PC-9 (cell line): ENCODE results near the gene HOXB9. TPM values are rescaled to one million over a fixed set of nuclear protein-coding genes. Genes with fewer than 3 reads are reported as not detected.

Experiments used
- BruUV-seq: library from RNA; stranded (reverse); fragments of 400-500 nt; replicated peaks from 2 replicates; lab custom pipeline; 2021; lab: Mats Ljungman, UMichigan
- CTCF ChIA-PET: fragments of 300-600 bp; sonication (Branson Sonifier 250); formaldehyde crosslinking; loops from one replicate; lab custom pipeline; 2022; ENCODE audit warnings: antibody characterized with exemption; lab: Charles Lee
- POLR2A ChIA-PET: fragments of 300-600 bp; sonication (Branson Sonifier 250); formaldehyde crosslinking; loops from one replicate; lab custom pipeline; 2022; ENCODE audit warnings: antibody characterized with exemption; ENCODE audit not compliant: unreplicated experiment; lab: Charles Lee
- DNase-seq, 2 experiments: peaks; one replicate each; pipeline versions ENCODE4 v3.0.0 to v3.0.0-alpha.2; 2015 to 2022; ENCODE audit warnings: mixed read lengths in 1 of 2
- H2AFZ ChIP-seq: fragments of 200-600 bp; sonication (generic); 2 replicates; pipeline ENCODE4 v1.8.1; 2017; ENCODE audit warnings: antibody characterized with exemption
- H3F3A ChIP-seq: fragments of 200-600 bp; sonication (generic); 2 replicates; pipeline ENCODE4 v1.8.1; 2017; ENCODE audit warnings: antibody characterized with exemption, mild to moderate bottlenecking, low read depth; ENCODE audit not compliant: insufficient read depth
- H3K27ac ChIP-seq: fragments of 200-600 bp; sonication (generic); 2 replicates; pipeline ENCODE4 v1.6.1; 2016; ENCODE audit warnings: mixed run types
- H3K27me3 ChIP-seq: fragments of 200-600 bp; sonication (generic); 2 replicates; pipeline ENCODE4 v1.6.1; 2016; ENCODE audit warnings: low read depth, mixed run types; ENCODE audit not compliant: insufficient read depth
- H3K36me3 ChIP-seq: fragments of 200-600 bp; sonication (generic); 2 replicates; pipeline ENCODE4 v1.6.1; 2016; ENCODE audit warnings: low read depth, mixed run types
- H3K4me1 ChIP-seq: fragments of 200-600 bp; sonication (generic); replicated peaks from 2 replicates; pipeline ENCODE4 v1.6.1; 2016; ENCODE audit warnings: mixed run types; ENCODE audit not compliant: insufficient read depth
- H3K4me2 ChIP-seq: fragments of 200-600 bp; sonication (generic); 2 replicates; pipeline ENCODE4 v1.6.1; 2017; ENCODE audit warnings: mixed run types
- H3K4me3 ChIP-seq: fragments of 200-600 bp; sonication (generic); 2 replicates; pipeline ENCODE4 v1.6.1; 2016; ENCODE audit warnings: mixed run types
- H3K79me2 ChIP-seq: fragments of 200-600 bp; sonication (generic); 2 replicates; pipeline ENCODE4 v1.6.1; 2017; ENCODE audit warnings: low read depth, mixed run types
- H3K9me2 ChIP-seq: fragments of 200-600 bp; sonication (generic); 2 replicates; pipeline ENCODE4 v1.8.1; 2017; ENCODE audit warnings: mild to moderate bottlenecking; ENCODE audit not compliant: insufficient read depth
- H3K9me3 ChIP-seq: fragments of 200-600 bp; sonication (generic); 2 replicates; pipeline ENCODE4 v1.8.1; 2016; ENCODE audit warnings: low read depth; ENCODE audit not compliant: insufficient read depth
- H4K20me1 ChIP-seq: fragments of 200-600 bp; sonication (generic); 2 replicates; pipeline ENCODE4 v1.8.1; 2017; ENCODE audit not compliant: insufficient read depth
- CTCF ChIP-seq: fragments of 200-600 bp; sonication (generic); conservative IDR thresholded peaks from 2 replicates; pipeline ENCODE4 v1.6.1; 2017; ENCODE audit warnings: mixed run types, antibody characterized with exemption, mild to moderate bottlenecking, moderate library complexity
- EZH2 ChIP-seq: fragments of 200-600 bp; sonication (generic); IDR thresholded peaks from 2 replicates; pipeline ENCODE4 v1.8.0; 2017; ENCODE audit warnings: antibody characterized with exemption, low read depth
- intact Hi-C: fragments of 100-400 bp; cut with micrococcal nuclease; formaldehyde crosslinking; loops from one replicate; pipeline ENCODE4 v1.10.0; 2022; ENCODE audit not compliant: unreplicated experiment
- total RNA-seq: library from RNA; stranded (reverse); gene quantifications from 2 replicates; pipeline ENCODE4 v1.2.3, GENCODE V29; 2021

Gene HOXB9
- total RNA-seq, 1 experiment from 2014 or later, result 0.70 TPM

- POLR2A ChIA-PET, result no interaction called here
- CTCF ChIA-PET, result interaction anchor here (0.5 kb wide), 1 partner anchor 363 kb away, joined by 3 read pairs; no protein-coding TSS in a partner anchor
- no peaks in the 10 kb centered on the region for H3K9me3 ChIP-seq
These were observed 8.5 kb upstream of the HOXB9 start for GRCh38 chr17:48634493-48635208.

GRCh38 chr17:48633266-48633677 is 7.1 kb upstream of the HOXB9 start:
- TF ChIP-seq CTCF (no peak), EZH2 (no peak)

More at GRCh38 chr17:48634493-48635208, 8.5 kb upstream of the HOXB9 start:
- no peak for TF ChIP-seq CTCF
- no peak for TF ChIP-seq EZH2
- H3K4me3 ChIP-seq, result no peak overlapping the region
- intact Hi-C loops, result no loop called here
- DNase-seq, result no peak
- H3K79me2 ChIP-seq, result no peaks in the 10 kb centered on the region
- peaks cover 65% of the 10 kb centered on the region for H3K27me3 ChIP-seq
- no peaks in the 10 kb centered on the region for H3K36me3 ChIP-seq
- BruUV-seq, result no TSS peak
- no peaks in the 10 kb centered on the region for H3K4me1 ChIP-seq
- no peak overlapping the region for H3K27ac ChIP-seq
- H4K20me1 ChIP-seq, result no peaks in the 10 kb centered on the region
- H3F3A ChIP-seq, result 0 out of 2 replicates have a peak, but pooled peaks cover 2% of the 10 kb centered on the region
- no peak overlapping the region for H2AFZ ChIP-seq
- no peak overlapping the region for H3K4me2 ChIP-seq
- no peaks in the 10 kb centered on the region for H3K9me2 ChIP-seq

GRCh38 chr17:48632579-48633265 is 6.6 kb upstream of the HOXB9 start:
- Histone ChIP-seq H3K27ac (no peak overlapping the region), H3F3A (0 out of 2 replicates have a peak, but pooled peaks cover 2% of the 10 kb centered on the region), H3K79me2 (no peaks in the 10 kb centered on the region), H2AFZ (no peak overlapping the region), H3K27me3 (peaks cover 63% of the 10 kb centered on the region), H3K4me1 (no peaks in the 10 kb centered on the region), H3K4me2 (no peak overlapping the region), H3K36me3 (no peaks in the 10 kb centered on the region), H3K4me3 (no peak overlapping the region), H4K20me1 (no peaks in the 10 kb centered on the region), H3K9me2 (no peaks in the 10 kb centered on the region), H3K9me3 (no peaks in the 10 kb centered on the region)
- no peak for DNase-seq
- BruUV-seq, result no TSS peak
- intact Hi-C loops, result no loop called here
- POLR2A ChIA-PET, result no interaction called here
- TF ChIP-seq EZH2, result no peak
- TF ChIP-seq CTCF, result no peak
- CTCF ChIA-PET, result no interaction called here

More at GRCh38 chr17:48633266-48633677, 7.1 kb upstream of the HOXB9 start:
- no peaks in the 10 kb centered on the region for H3K79me2 ChIP-seq
- ChIA-PET CTCF (no interaction called here), POLR2A (no interaction called here)
- 0 out of 2 replicates have a peak, but pooled peaks cover 2% of the 10 kb centered on the region for H3F3A ChIP-seq
- H3K9me3 ChIP-seq, result no peaks in the 10 kb centered on the region
- H3K4me1 ChIP-seq, result no peaks in the 10 kb centered on the region
- no peak overlapping the region for H2AFZ ChIP-seq
- peaks cover 66% of the 10 kb centered on the region for H3K27me3 ChIP-seq
- intact Hi-C loops, result no loop called here
- no peaks in the 10 kb centered on the region for H3K36me3 ChIP-seq
- H3K9me2 ChIP-seq, result no peaks in the 10 kb centered on the region
- no peak for DNase-seq
- no TSS peak for BruUV-seq
- no peak overlapping the region for H3K4me2 ChIP-seq
- no peak overlapping the region for H3K4me3 ChIP-seq
- no peak overlapping the region for H3K27ac ChIP-seq
- no peaks in the 10 kb centered on the region for H4K20me1 ChIP-seq
